ENCODE data around the gene GPR35.

DNA sequence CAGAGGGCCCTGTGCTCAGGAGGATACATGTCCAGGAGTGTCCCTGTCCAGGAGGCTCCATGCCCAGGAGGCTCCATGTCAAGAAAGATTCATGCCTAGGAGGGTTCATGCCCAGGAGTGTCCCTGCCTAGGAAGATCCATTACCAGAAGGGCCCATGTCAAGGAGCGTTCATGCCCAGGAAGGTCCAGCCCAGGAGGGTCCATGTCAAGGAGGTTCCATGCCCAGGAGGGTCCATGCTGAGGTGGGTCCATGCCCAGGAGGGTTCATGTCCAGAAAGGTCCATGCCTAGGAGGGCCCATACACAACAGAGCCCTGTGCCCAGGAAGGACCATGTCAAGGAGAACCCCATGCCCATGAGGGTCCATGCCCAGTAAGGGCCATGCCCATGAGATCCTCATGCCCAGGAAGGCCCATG is 7.0 kb downstream of the GPR35 start:
- TF ChIP-seq CTCF (IDR thresholded peaks at IDR 0.05; ENCODE audit: low read depth, low read length) (no peak), EZH2phosphoT487 (IDR thresholded peaks at IDR 0.05; ENCODE audit: low read depth) (no peak)

Data from OCI-LY3 (cell line).